GM18867 (cell line): Measurements from ENCODE around the gene AFF3.
"Not testable (repeated sequence)": the region's sequence is repeated elsewhere in the genome, so short reads cannot be mapped to it uniquely, and the experiment has no call there.

Experiments
- ATAC-seq: cut with Tn5 transposase; IDR thresholded peaks from one replicate; pipeline ENCODE4 v1.9.1; 2021; ENCODE audit warnings: mild to moderate bottlenecking, moderate library complexity; ENCODE audit not compliant: unreplicated experiment

Gene AFF3

DNA sequence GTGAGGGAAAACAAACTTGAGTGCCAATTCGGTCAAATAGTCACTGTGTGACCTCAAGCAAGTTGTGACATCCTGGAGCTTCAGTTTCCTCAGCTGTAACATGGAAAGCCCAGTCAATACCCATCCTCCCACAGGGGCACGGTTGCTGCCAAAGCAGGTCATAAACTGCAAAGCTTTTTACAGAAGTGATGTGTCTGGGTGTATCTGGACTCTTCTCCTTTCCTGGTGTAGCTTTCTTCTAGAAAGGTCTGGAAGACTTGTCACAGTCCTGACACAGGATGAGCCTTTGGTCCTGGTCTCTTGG, 4.2 kb upstream of the AFF3 start:
- no peak for ATAC-seq

DNA sequence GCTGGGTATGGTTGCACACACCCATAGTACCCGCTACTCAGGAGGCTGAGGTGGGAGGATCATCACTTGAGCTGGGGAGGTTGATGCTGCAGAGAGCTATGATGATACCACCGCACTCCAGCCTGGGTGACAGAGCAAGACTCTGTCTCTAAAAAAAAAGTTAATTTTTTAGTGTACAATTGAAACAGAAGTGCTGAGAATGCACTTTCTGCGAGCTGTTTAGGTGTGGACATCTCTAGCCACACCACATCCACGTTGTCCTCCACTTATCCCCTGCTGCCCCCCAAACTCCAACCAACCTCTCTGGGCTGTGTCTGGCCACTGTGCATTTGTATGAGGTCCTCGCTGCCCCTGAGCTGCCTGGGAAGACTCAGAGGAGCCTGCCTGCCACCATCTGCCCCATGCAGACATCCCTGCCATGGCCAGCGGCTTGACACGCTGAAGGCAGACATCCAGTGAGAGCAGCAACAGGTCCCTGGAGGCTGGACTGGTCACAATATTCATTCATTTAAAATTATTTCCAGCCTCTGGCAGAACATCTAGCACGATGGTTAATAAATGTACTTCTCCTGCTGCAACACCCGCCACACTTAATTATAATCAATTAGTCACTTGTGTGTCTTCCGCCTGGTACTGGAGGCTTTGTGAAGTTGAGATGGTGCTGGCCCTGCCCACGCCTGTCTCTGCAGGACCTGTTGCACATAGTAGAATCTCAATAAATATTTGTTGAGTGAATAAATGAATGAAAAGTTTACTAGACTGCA, 3.7 kb upstream of the AFF3 start:
- ATAC-seq = no peak

DNA sequence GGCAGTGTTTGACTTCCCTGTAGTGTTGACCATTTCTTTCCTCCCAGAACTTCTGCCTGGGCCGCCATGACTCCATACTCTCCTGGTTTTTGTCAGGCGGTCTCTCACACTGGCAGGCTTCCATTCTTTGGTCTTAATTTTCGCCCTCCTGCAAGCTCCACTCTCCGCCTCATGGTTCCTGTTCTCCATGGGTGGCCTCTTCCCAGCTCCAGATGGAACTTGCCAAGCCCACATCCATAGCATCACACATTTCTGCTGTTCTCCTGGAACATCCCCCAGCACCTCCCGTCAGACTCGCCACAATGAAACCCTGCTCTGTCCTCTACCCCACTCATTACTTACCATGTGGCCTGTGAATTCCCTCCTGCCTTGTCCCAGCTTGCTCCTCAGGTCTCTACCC, 896 bp upstream of the AFF3 start:
- no peak for ATAC-seq

DNA sequence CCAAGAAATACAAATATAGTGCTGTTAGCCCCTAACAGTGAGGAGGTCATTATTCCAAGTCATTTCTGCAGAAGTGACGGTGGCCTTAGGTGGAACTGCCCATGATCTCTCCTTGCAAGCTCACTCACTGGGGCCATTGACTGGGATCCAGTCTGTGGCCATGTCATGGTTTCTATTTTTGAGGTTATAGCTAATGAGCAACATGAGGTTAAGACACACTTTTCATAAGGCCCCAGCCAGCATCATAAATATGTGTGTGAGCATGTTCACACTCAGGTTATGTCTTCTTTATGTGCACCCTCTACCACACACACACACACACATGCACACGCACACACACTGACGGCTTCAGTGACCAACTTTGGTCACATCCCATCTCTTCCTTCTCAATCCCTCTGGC, 484 bp downstream of the AFF3 start:
- no peak for ATAC-seq

DNA sequence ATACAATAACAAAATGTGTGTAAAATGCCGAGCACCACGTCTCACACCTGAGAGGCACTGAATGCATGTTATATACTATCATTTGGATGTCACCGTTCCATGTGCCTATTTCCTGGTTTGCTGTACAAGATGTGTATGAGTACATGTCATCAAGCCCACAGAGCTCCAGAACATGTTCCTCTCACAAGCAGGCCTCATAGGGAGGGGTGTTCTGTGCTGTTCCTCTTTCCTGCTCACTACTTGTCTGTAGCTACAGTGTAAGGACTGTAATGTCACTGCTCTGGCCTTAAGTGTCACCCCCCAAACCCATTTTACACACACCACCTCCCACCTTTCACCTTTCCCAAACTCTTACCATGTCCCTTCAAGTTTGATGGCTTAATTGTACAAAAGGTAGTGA, 1.8 kb downstream of the AFF3 start:
- ATAC-seq = no peak

DNA sequence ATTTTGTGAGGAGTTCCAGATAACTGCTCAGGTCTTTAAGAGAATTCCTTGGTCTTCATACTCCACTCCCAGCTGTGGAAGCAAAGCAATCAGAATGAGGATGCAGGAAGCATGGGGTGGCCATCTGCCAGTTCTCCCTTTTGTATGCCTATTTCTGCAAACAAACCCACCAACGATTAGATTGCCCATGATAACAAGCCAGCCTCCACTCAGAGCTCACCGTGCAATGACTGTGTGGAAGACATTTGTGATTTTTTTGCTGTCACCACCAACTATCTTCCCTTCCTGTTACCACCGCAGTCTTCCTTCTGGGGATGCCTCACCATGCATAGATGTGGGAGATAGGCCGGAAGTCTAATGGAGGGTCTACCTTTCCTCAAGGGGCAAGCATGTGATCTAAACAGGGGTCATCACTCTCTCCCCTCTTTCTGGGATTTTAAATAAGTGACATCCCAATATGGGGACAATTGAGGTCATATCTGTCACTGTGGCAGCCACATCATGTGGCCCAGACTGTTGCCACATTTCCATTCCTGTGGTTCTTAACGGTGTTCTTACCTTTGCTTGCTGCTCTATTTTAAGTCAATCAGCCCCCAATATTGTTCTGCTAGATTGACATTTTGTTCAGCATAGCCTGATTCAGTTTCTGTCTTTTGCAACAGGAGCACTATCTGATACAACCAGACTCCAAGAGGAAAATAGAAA, 4.4 kb downstream of the AFF3 start:
- no peak for ATAC-seq

DNA sequence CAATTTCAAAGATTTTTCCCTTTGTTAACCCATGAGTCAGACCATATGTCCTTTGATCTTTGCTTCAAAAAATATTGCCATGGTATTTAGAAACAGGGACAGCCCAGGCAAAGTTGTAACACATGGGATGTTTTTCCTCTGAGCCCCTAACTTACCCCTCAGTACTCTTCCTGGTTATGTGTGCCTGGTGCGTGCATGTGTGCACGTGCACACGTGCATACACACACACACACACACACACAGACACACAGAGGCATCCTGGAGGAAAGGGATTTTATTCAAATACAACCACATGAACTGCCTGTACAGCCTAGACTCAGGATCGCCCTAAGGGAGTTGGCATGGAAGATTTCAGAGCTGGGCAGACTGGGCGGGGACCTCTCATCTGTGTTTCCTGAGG, 5.1 kb downstream of the AFF3 start:
- ATAC-seq = no peak

DNA sequence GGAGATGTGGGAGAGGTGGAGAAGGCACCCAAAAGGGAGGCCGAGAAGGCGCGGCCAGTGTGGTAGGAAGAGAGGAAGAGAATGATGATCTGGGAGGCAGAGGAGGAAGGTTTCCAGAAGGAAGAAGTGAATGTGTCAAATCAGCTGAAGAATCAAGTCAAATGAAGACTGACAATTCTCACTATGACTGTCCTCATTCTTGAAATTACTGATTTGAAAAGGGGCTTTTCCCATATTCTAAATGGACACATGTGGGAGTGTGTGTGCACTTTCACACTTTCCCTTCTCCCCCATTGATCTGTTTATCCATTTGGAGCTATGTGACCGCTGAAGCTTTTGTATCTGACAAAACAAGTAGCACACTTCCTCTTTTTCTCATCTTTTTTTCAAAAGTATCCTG, 6.1 kb downstream of the AFF3 start:
- no peak for ATAC-seq

DNA sequence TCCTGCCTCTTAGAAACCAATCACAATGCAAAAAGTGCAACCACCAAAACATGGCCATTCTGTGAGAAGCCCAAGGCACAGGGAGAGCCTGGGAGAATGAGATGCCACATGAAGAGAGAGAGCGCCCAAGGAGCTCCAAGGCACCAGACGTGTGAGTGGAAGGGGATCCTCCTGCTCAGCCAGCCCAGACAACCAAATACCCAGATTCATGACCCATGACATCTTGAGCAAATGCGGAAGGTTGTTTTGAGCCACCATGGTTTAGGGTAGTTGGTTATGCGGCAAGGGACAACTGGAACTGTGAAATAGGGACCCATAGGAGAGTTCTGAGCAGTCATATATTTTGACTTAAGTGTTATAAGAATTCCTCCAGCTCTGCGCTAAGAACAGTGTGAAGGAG, 7.0 kb downstream of the AFF3 start:
- ATAC-seq = no peak

DNA sequence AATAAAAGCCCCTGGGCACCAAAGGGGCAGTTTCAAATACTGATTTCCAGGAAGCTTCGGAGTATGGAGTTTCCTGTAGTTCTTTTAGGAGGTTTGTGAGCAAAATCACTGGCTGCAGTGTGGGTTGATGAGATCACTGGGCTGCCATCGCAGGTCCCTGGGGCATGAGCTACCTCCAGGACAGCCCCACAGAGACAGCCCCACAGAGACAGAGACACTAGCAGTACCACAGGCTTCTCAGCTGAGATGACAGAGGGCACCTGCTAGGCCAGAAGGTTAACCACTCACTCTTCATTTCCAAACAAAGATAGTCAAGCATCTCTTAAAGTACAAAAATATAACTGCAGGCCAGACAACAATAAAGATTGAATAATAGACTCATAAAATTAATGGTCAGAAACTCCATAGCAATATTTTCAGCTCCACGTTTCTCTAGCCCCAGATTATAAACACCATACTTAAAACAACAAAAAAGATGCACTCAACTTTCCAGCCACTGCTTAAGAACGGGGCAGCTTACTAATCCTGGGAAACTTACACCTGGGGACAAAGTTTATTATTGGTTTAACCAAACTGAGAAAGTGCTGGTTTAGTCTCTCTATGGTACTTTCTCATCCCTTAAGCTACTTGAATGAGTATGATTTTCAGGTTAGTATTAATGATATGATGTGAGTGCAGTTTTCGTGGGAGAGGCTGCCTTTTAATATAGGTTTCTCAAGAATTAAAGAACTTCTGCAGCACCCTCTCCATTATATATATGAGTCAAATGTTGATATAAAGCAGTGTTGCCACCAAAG, 11.6 kb downstream of the AFF3 start:
- ATAC-seq = no peak

DNA sequence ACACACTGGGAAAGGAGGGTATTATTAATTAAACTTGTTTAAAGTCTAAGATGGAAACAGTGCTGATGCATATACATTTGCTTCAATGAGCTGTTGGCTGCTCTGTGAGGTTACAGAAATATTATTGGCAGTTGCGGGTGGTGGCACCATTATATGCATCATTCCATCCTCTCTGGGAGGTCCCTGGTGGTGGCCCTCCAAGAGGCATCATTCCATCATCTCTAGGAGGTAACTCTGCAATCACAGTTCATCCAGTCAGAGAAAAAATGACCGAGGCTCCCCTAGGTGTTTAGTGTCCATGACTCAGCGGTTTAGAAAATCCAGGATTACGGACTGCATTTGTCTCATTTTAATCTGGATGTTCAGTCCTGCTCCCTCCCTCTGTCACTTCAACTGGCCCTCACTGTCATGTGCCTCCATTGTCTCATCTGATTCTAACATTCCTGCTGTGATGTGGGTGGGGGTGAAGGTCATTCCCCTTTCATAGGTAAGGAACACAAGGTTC, 15.4 kb downstream of the AFF3 start:
- ATAC-seq = no peak

DNA sequence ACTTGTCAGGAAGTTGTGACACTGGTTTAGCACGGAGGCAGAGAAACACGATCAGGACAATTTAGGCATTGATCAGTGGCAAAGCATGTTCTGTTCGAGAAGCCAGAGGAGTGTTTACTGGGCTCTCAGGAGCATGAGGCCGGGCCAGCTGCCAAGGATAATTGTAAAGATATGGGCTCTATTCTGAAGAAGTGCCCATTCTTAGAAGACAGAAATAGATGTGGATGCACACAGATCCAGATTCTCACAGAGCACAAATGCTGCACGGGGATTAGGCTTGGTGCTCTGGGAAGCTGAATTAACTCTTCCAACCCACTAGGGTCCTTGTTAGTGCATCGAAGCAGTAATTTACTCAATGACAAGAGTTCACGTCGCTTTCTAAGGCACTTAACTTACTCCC, 16.2 kb downstream of the AFF3 start:
- no peak for ATAC-seq

DNA sequence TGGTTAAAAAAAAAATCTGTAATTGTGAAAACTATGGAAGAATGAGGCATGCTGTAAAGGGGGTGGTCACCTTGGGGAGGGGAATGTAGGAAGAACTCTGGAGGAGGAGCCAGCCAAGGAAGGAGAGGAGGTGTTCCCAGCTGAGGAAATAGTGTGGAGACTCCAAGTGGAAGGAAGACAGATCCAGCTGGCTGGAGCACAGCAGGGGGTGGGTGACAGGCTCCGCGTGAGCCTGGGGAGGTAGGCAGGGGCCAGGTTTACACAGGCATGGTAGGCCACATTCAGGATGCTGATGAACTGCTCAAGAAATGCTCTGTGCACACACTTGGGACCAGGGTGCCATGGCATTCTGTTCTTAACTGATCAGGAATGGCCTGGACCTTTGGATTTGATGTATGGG, 16.8 kb downstream of the AFF3 start:
- no peak for ATAC-seq

DNA sequence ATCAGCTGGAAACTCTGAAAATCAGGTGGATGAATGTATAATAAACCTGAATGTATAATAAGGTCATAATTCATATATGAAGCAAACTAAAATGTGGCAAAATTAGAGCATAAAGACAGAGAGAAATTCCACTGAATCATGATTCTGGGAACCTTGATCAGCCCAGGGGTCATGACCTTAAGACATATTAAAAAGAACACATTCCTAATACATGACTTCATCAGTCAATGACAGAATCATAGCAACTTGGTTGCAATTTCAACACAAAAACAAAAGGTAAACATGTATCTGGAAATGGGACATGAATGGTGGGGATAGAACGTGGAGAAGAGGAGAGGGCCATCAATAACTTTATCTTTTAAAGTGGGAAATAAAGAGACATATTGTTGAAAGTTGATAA, 17.6 kb downstream of the AFF3 start:
- ATAC-seq = no peak

DNA sequence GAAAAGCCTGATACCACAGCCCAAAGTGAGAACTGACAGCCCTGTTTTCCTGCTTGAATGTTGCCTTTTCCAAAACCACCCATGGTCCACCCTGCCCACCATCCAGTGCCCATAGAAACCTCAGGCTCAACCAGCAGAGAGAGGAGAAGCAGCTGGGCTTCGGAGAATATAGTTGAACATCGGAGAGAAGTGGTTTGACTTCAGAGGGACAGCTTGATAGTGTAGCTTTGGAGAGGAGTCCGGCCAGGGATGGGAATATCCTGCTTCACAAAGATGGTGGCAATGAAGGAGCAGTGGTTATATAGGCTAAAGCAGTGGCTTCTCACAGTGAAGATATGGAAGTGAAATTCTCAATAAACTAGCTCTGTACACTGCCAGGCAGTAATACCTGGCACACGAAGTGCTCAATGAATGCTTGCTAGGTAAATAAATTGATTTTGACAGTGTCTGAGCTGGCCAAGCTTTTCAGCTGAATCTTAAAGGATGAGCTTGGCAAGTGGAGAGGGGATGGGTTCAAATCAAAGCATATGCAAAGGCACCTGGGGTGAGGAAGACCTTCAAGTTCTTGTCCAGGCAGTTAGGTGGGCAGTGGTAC, 21.2 kb downstream of the AFF3 start:
- no peak for ATAC-seq

DNA sequence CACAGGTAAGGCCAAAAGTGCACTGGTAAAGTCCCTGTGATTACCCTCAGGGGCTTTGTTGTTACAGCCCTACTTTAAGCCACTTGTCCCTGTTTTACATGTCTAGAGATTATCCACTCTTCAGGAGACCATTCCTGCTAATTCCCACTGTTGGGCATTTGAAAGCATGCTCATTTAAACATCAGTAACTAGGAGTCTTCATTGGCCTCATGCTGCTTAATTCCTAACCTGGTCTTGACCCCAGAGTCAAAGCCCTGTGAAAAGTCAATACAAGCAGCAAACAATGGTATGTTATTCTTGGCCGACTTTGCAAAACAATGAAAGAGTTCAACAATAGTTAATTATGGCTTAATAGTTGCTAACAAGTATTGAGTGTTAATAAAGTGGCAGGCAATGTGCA, 23.2 kb downstream of the AFF3 start:
- no peak for ATAC-seq

DNA sequence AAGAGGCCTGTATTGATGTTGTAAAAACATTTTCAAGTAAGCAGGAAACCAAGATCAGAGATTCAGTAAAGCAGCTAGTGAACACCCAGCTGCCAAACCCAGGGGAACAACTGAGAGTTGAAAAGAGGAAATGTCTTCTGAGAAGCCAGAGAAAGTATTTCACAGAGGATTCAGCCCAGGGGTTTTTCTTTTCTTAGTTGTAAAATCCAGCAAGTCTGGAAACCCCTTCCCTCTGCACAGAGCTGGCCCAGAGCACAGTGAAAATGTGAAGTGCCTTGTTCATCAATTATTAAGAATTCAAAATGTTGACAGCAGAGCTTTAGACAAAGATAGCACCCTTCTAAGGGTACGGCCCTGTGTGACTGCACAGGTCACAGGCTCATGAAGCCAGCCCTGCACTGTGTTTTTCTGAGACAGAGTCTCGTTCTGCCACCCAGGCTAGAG, 28.4 kb downstream of the AFF3 start:
- ATAC-seq = no peak

DNA sequence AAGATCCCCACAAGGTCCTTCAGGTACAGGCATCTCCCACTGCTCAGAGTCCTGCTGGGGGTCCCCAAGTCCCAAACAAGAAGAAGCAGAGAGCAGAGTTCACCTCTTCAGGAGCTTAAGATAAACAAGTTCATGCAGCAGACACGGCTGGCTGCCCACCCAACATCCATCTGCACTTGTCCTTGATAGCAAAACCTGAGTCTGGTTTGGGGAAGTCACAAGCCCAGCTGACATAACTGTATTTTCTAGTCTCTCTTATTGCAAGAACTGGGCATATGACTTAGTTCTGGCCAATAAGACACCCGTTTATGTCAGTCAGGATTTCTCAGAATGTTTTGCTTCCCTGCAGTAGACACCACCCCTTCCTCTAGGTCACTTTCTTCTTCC, 31.8 kb downstream of the AFF3 start:
- ATAC-seq = no peak

DNA sequence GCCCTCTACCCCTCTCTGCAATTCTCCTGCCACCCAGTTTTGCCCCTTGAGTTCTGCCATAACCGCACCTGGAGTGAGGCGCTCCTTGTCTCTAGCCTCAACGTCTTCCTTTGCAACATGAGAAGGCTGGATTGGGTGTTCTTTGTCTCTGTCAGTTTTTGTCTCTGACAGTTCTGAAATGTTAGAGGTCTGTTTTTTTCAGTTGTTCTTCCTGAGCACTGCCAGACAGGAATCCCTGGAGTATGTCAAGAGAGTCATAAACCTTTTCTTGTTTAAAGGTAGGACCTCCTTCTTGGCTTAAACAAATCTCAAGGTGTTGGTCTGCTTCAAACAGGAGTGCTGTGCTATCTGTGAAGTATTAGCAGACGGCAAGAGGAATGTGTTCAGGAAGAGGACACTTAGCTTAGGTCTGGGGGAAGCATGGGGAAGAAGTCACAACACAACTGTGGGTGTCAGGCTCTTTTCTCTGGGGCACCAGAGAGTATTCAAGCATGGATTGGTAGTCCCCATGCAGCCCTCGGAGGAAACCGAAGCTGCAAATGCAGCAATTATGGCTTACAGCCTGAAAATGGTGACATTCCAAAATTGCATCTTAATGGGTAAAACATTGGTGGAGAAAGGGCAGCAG, 32.3 kb downstream of the AFF3 start:
- no peak for ATAC-seq

DNA sequence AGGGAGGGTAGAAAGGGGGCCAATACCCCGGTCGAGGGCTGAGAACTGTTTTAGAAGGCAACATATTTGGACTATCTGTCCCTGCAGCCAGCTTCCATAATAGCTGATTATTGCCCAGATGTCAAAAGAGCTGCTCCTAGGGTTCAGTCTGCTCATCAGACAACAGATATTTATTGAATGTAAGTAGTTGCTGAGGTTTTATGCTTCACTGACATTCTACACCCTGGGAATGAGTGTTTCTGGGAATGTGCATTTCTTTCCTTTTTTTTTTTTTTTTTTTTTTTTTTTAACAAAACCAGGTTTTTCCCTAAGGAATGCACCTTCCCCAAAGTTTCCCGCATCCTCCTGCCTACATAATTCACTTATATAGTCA, 33.8 kb downstream of the AFF3 start:
- ATAC-seq = not testable (repeated sequence)
